Ascending aorta (tissue), 2 donors: Measurements from ENCODE around the gene VPS4B. TPM values are rescaled to one million over a fixed set of nuclear protein-coding genes. Genes with fewer than 3 reads are reported as not detected.

Source experiments
- DNase-seq, 2 donors: peaks; one replicate each; pipeline ENCODE4 v3.0.0-alpha.2; 2019; ENCODE audit warnings: low spot score in 2 of 2
- H3K27ac ChIP-seq, 2 donors: fragments of 200-600 bp; sonication (generic); one replicate each; pipeline ENCODE4 v1.5.1; 2016 to 2017; ENCODE audit warnings: mild to moderate bottlenecking in 1 of 2
- H3K27me3 ChIP-seq: fragments of 200-600 bp; sonication (generic); one replicate; pipeline ENCODE4 v1.5.1; 2017
- H3K36me3 ChIP-seq, 2 donors: fragments of 200-600 bp; sonication (generic); one replicate each; pipeline ENCODE4 v1.5.1; 2016
- H3K4me1 ChIP-seq, 2 donors: fragments of 200-600 bp; sonication (generic); one replicate each; pipeline ENCODE4 v1.5.1; 2016 to 2017; ENCODE audit warnings: mild to moderate bottlenecking in 1 of 2
- H3K4me3 ChIP-seq, 2 donors: fragments of 200-600 bp; sonication (generic); one replicate each; pipeline ENCODE4 v1.5.1; 2016 to 2017; ENCODE audit warnings: mild to moderate bottlenecking in 1 of 2
- H3K9me3 ChIP-seq, 2 donors: fragments of 200-600 bp; sonication (generic); one replicate each; pipeline ENCODE4 v1.5.1; 2016
- intact Hi-C: fragments of 100-400 bp; cut with DNase I; formaldehyde crosslinking; loops from one replicate; pipeline ENCODE4 v1.15.1; 2023
- total RNA-seq: library from RNA; depleted of rRNA; stranded (reverse); fragments of >200 nt; gene quantifications from one replicate; pipeline ENCODE4 v1.1.0, GENCODE V29; 2016
- TF ChIP-seq, protein P1 (sequence below), 3 experiments: fragments of 200-600 bp in 2 of 3; fragments of 450-650 bp in 1 of 3; sonication (generic) in 2 of 3; IDR thresholded peaks; one replicate each; pipeline ENCODE4 v1.5.1; 2016 to 2019; ENCODE audit warnings: antibody characterized with exemption in 3 of 3, mild to moderate bottlenecking in 1 of 3, moderate library complexity in 1 of 3

Gene VPS4B
- total RNA-seq, 1 donor from 2014 or later = 16.7 TPM

DNA sequence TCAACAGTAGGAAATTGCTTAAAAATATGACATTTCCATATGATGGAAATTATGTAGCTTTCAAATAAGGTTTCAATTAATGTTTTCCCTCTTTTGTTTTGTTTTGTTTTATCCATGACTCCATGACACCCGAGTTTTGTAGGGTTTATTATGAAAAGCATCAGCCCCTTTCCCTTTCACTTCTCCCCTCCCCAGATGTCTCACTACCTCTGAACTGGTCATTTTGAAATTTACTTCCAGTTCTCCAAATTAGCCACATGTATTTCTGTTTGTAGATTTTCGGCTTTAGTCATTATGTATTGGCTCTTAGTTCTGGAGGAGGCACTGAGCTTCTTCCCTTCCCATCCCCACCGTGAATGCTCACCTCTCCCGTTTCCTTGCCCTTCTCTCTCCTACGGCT, 18.6 kb upstream of the VPS4B start:
- Histone ChIP-seq H3K4me1 (peaks cover 0 to 12% of the 10 kb centered on the region in 2 donors), H3K4me3 (no peak overlapping the region), H3K9me3 (no peaks in the 10 kb centered on the region), H3K36me3 (no peaks in the 10 kb centered on the region), H3K27me3 (no peaks in the 10 kb centered on the region), H3K27ac (no peak overlapping the region)
- TF ChIP-seq, protein P1, sequence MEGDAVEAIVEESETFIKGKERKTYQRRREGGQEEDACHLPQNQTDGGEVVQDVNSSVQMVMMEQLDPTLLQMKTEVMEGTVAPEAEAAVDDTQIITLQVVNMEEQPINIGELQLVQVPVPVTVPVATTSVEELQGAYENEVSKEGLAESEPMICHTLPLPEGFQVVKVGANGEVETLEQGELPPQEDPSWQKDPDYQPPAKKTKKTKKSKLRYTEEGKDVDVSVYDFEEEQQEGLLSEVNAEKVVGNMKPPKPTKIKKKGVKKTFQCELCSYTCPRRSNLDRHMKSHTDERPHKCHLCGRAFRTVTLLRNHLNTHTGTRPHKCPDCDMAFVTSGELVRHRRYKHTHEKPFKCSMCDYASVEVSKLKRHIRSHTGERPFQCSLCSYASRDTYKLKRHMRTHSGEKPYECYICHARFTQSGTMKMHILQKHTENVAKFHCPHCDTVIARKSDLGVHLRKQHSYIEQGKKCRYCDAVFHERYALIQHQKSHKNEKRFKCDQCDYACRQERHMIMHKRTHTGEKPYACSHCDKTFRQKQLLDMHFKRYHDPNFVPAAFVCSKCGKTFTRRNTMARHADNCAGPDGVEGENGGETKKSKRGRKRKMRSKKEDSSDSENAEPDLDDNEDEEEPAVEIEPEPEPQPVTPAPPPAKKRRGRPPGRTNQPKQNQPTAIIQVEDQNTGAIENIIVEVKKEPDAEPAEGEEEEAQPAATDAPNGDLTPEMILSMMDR (IDR thresholded peaks at IDR 0.05) = no peak
- no peak for DNase-seq
- intact Hi-C loops = no loop called here

DNA sequence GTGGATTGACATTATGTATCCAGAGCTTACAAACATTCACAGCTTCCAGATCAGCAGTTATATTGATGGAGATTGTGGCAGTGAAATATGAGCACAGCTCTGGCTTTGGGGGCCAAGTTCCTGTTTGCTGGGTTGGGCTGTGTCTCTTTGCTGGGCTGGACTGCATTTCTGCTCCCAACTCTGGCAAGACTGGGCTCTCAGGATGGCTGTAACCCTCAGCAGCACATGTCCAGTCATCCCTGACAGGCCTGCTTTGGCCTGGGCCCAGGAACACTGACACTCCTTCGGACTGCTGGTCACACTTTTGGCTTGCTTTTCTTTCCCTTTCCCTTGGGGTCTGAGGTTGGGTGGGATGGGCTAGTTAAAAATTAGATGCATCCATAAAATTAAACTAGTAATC, 17.9 kb upstream of the VPS4B start:
- Histone ChIP-seq H3K27ac (no peak overlapping the region), H3K4me1 (peaks cover 0 to 12% of the 10 kb centered on the region in 2 donors), H3K36me3 (no peaks in the 10 kb centered on the region), H3K4me3 (no peak overlapping the region), H3K9me3 (no peaks in the 10 kb centered on the region), H3K27me3 (no peaks in the 10 kb centered on the region)
- DNase-seq = no peak
- TF ChIP-seq, protein P1 (IDR thresholded peaks at IDR 0.05) = no peak
- intact Hi-C loops = no loop called here

DNA sequence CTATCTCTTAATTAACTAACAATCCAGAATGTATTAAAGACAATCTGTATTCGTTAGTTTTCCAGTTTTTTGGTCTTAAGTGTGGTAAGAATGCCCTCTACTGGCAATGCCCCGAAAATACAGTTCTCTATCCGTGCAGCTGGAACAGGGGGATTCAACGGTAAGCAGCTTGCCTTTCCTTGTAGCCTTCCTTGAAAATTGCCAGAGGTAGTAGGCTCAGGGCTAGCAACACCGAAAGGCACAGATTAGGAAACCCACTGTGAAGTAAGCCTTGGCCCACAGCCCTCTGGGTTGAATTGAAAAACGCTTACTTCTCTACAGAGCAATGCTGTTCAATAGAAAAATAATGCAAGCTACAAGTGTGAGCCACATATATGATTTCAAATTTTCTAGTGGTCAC, 17.1 kb upstream of the VPS4B start:
- Histone ChIP-seq H3K27me3 (no peaks in the 10 kb centered on the region), H3K27ac (no peak overlapping the region), H3K36me3 (no peaks in the 10 kb centered on the region), H3K4me3 (no peak overlapping the region), H3K9me3 (no peaks in the 10 kb centered on the region), H3K4me1 (peaks cover 0 to 12% of the 10 kb centered on the region in 2 donors)
- intact Hi-C loops = loop anchor here (2.0 to 5.0 kb wide), 8 partner anchors 17 to 1252 kb away; partner anchors contain the start of genes KDSR, PHLPP1, PIGN and RELCH
- peak in 1 of 2 donors; percentile 74 for DNase-seq
- TF ChIP-seq, protein P1 (IDR thresholded peaks at IDR 0.05) = peak; percentile 56 to 79 (median 63)

DNA sequence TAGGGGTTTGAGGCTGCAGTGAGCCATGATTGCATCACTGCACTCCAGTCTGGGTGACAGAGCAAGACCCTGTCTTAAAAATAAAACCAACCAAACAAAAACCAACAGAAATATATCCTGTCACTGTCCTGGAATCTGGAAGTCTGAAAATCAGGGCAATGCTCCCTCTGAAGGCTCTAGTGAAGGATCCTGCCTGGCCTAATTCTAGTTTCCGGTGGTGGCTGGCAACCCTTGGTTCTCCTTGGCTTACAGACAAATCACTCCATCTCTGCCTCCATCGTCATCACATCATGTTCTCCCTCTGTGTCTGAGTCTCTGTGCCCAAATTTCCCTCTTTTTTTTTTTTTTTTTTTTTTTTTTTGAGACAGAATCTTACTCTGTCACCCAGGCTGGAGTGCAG, 15.9 kb upstream of the VPS4B start:
- Histone ChIP-seq H3K27ac (peak overlapping the region; percentile 52 to 74), H3K27me3 (no peaks in the 10 kb centered on the region), H3K4me3 (no peak overlapping the region), H3K4me1 (peaks cover 4 to 13% of the 10 kb centered on the region in 2 donors), H3K9me3 (no peaks in the 10 kb centered on the region), H3K36me3 (no peaks in the 10 kb centered on the region)
- peak in 1 of 2 donors; percentile 77 for DNase-seq
- intact Hi-C loops = loop anchor here (2.0 to 5.0 kb wide), 8 partner anchors 15 to 1251 kb away; partner anchors contain the start of genes KDSR, PHLPP1, PIGN and RELCH
- TF ChIP-seq, protein P1 (IDR thresholded peaks at IDR 0.05) = no peak

DNA sequence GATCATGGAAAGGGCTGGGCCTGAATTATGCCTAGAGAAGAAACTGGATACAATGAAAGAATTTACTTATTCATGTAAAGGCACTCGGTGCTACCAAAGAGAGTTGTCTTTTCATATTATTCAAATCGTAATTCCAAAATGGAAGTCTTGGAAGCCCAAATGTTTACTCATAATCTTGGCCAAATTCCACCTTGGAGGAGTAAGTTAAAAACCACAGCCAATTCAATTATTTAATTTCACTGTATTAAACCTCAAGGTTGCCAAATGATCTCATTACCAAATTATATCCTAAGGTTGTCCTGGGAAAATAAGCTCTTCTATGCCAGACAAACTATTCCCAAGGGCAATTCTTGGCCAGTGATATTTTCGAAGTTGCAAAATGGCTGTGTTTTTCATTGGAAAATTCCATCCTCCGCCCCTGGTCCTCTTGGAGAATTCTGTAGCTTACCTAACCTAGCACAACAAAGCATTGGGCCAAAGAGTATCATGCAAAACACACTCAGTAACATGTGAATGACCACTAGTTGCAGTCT, 11.1 kb upstream of the VPS4B start:
- peak overlapping the region; percentile 44 to 77 for H3K27ac ChIP-seq

More for the DNA sequence above, 11.1 kb upstream of the VPS4B start:
- H3K4me1 ChIP-seq = peaks cover 4 to 9% of the 10 kb centered on the region in 2 donors
- H3K9me3 ChIP-seq = no peaks in the 10 kb centered on the region
- TF ChIP-seq, protein P1 (IDR thresholded peaks at IDR 0.05) = no peak
- intact Hi-C loops = loop anchor here (1.0 kb wide), 1 partner anchor 11 kb away; the partner anchor contains the start of gene VPS4B
- no peak overlapping the region for H3K4me3 ChIP-seq
- H3K27me3 ChIP-seq = no peaks in the 10 kb centered on the region
- DNase-seq = peak in 1 of 2 donors; percentile 71
- no peaks in the 10 kb centered on the region for H3K36me3 ChIP-seq
